GM12864 (cell line): ENCODE measurements around the gene IFT27.

Experiments used
- DNase-seq: peaks from one replicate; pipeline ENCODE4 v3.0.0-alpha.2; 2011; ENCODE audit warnings: low read depth
- H3K4me3 ChIP-seq: 2 replicates; pipeline ENCODE4 v1.5.1; 2011; ENCODE audit warnings: mild to moderate bottlenecking, low read depth, low read length, control low read depth
- TF ChIP-seq, protein P1 (sequence below): IDR thresholded peaks from 2 replicates; pipeline ENCODE4 v1.5.1; 2011; ENCODE audit warnings: low read depth, mild to moderate bottlenecking, moderate library complexity, low read length, control low read depth, inconsistent platforms; ENCODE audit errors: missing control alignments

Gene IFT27

DNA sequence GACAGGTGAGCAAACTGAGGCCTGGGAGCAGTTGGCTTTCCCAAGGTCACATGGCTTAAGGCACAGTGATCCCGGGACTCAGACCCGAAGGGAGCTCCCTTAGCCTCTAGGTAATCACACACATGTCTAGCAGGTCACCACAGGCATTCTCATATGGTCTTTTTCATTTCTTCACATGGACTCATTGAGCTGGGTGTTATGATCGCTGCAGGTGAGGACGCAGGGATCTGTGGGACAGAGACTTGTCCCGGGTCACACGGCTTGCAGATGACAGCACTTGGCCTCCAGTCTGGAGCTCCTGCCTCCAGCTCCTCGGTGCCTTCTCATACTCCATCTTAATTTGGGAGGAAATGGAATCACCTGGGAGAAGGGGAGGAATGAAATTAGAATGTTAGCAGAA is 48.8 kb downstream of the IFT27 start:
- no peak overlapping the region for H3K4me3 ChIP-seq
- TF ChIP-seq, protein P1, sequence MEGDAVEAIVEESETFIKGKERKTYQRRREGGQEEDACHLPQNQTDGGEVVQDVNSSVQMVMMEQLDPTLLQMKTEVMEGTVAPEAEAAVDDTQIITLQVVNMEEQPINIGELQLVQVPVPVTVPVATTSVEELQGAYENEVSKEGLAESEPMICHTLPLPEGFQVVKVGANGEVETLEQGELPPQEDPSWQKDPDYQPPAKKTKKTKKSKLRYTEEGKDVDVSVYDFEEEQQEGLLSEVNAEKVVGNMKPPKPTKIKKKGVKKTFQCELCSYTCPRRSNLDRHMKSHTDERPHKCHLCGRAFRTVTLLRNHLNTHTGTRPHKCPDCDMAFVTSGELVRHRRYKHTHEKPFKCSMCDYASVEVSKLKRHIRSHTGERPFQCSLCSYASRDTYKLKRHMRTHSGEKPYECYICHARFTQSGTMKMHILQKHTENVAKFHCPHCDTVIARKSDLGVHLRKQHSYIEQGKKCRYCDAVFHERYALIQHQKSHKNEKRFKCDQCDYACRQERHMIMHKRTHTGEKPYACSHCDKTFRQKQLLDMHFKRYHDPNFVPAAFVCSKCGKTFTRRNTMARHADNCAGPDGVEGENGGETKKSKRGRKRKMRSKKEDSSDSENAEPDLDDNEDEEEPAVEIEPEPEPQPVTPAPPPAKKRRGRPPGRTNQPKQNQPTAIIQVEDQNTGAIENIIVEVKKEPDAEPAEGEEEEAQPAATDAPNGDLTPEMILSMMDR = no peak
- no peak for DNase-seq

DNA sequence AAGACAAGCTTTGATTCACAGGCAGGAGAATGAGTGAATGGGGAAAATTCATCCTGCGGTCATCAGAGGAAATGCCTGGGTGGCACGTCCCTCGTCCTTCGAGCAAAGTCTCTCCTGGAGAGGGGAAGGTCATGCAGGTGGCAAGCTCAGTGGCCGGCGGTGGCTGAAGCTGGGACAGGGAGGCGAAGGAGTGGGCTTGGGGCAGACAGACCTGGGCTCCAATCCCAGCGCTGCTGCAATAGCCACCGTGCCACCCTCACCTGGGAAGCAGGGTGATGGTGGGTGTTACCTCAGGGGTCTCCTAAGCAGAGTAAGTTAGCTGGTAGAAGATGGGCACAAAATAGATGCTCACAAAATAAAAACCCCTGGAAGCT is 49.9 kb downstream of the IFT27 start:
- no peak for DNase-seq
- TF ChIP-seq, protein P1 = no peak
- no peak overlapping the region for H3K4me3 ChIP-seq

DNA sequence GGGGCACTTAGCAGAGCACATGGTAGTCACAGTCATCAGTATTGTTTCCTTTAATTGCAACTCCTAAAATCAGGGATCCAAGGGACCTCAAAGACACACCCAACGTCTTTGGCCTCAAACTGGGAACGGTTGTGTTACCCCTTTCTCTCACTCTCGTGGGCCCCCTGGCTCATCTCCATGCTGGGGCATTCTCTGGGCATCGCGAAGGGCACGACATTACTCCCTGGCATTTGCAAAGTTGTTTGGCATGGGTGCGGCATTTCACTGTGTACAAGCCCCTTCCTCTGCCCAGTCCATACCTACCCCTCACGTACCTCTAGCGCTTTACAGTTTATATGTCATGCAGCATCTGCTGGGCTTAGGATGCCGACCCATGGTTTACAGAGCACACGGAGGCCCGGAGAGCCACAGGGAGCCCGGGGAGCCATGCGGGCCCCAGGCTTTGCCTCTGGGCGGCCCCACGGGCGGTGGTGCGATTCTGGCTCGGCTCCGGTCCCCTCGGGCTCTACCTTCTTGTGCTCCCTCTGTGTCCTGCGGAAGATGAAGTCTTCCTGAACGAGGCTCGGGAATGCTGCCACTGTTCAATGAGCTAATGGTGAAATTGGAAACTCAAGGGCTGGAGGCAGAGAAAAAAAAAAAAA is 50.4 kb downstream of the IFT27 start:
- no peak for DNase-seq

DNA sequence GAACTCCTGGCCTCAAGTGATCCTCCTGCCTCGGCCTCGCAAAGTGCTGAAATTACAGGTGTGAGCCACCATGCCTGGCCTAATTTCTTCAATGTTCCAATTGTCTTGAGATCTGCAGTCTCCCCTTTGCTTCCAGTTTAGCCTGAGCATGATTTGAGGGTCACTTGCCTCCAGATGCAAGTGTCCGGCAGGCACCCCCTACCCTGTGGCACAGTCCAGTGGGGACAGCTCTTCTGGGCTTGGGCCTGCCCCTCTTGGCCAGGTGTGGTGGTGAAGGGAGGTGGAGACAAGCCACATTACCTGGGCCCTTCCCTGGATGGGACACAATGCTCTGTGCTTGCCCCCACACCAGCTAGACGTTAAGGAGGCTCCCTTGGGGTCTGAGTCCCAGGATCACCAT is 51.1 kb downstream of the IFT27 start:
- DNase-seq = no peak
- H3K4me3 ChIP-seq = no peak overlapping the region
- TF ChIP-seq, protein P1 = no peak

More for the DNA sequence above, 50.4 kb downstream of the IFT27 start:
- no peak overlapping the region for H3K4me3 ChIP-seq
- TF ChIP-seq, protein P1 = no peak

DNA sequence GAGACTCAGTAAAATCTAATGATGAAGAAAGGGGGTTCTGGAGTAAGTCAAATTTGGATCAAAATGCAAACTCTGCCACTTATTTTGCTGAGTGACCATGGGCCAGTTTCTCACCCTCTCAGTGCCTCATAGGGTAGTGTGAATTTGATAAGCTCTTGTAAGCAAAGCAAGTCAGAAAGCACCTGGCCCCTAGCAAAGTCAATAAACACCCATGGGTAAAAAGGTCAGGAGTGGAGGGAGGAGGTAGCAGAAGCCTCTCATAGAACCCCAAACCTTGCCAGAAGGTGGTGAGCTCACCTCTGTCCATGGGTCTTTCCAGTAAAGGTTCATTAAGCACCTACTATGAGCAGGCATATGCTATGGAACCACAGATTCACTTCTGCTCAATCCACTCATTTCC is 53.9 kb downstream of the IFT27 start:
- TF ChIP-seq, protein P1 = no peak
- no peak overlapping the region for H3K4me3 ChIP-seq
- DNase-seq = no peak

DNA sequence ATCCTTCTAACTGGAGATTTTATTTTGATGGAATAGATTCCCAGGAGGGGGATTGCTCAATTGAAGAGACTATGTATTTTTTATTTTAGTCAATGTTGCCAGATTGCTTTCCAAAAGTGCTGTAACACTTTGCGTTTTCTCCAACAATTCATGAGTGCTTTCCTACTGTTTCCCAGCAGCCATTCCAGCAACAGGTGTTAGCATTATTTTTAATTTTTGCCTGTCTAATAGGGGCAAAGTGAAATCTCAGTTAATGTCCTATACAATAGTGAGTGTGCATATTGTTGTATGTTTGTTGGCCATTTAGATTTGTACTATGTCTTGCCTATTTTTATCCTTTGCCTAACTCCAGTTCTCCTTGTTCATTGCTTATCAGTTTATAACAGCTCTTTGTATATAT is 60.3 kb downstream of the IFT27 start:
- DNase-seq = no peak
- TF ChIP-seq, protein P1 = no peak
- no peak overlapping the region for H3K4me3 ChIP-seq

DNA sequence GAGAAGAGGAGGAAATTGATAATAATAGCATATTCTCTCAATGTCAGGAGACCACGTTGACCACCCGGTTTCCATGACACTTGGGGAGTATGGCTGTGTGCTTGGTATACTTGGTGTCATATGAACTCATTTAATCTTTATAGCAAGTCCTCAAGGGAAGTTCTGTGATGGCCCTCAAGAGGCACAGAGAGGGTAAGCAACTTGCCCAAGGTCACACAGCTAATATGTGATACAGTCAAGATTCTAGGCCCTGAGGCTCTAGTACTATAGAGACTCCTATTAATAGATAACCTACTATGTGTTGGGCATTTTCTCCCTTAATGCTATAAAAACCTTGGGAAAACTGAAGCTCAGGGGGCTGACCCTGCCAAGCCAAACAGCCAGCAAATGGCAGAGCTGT is 61.8 kb downstream of the IFT27 start:
- no peak for DNase-seq
- TF ChIP-seq, protein P1 = no peak
- H3K4me3 ChIP-seq = no peak overlapping the region
